WTC11 (cell line): Measurements from ENCODE around the gene ARMH4. TPM values are rescaled to one million over a fixed set of nuclear protein-coding genes. Genes with fewer than 3 reads are reported as not detected.

ENCODE experiments used
- ATAC-seq: fragments of 200-7000 bp; cut with Tn5 transposase; 2 replicates; pipeline ENCODE4 v1.10.0; 2021; ENCODE audit warnings: mild to moderate bottlenecking, moderate library complexity
- CTCF ChIA-PET: fragments of 300-600 bp; sonication (Branson Sonifier 250); formaldehyde crosslinking; loops from one replicate; lab custom pipeline; 2021; ENCODE audit warnings: antibody characterized with exemption; lab: Charles Lee
- POLR2A ChIA-PET: fragments of 350-600 bp; sonication (Branson Sonifier 250); formaldehyde crosslinking; loops from one replicate; lab custom pipeline; 2021; ENCODE audit warnings: antibody characterized with exemption; lab: Charles Lee
- DNase-seq: peaks from one replicate; pipeline ENCODE4 v3.0.0; 2021; ENCODE audit warnings: low spot score
- H3K27ac Mint-ChIP-seq: 2 replicates; pipeline ENCODE4 v1.8.0; 2021; ENCODE audit warnings: mixed read lengths
- H3K27me3 Mint-ChIP-seq: 2 replicates; pipeline ENCODE4 v1.8.0; 2021; ENCODE audit warnings: low read depth, mild to moderate bottlenecking, moderate library complexity, mixed read lengths
- H3K36me3 Mint-ChIP-seq: 2 replicates; pipeline ENCODE4 v1.8.0; 2021; ENCODE audit warnings: mixed read lengths
- H3K4me1 Mint-ChIP-seq: 2 replicates; pipeline ENCODE4 v1.8.0; 2022; ENCODE audit warnings: mixed read lengths
- H3K4me3 Mint-ChIP-seq: 2 replicates; pipeline ENCODE4 v1.8.0; 2021; ENCODE audit warnings: mild to moderate bottlenecking, moderate library complexity, mixed read lengths
- H3K9me3 Mint-ChIP-seq: 2 replicates; pipeline ENCODE4 v1.8.0; 2021; ENCODE audit warnings: mixed read lengths
- ETV6 ChIP-seq: sonication (generic); formaldehyde crosslinking; IDR thresholded peaks from 2 replicates; pipeline ENCODE4 v1.8.1; 2022; ENCODE audit warnings: mild to moderate bottlenecking, missing genetic modification reagents
- FOXJ3 ChIP-seq: sonication (generic); formaldehyde crosslinking; IDR thresholded peaks from 2 replicates; pipeline ENCODE4 v1.9.0; 2021; ENCODE audit warnings: missing genetic modification reagents, mild to moderate bottlenecking, borderline replicate concordance
- IRF2 ChIP-seq: sonication (generic); formaldehyde crosslinking; IDR thresholded peaks from 2 replicates; pipeline ENCODE4 v1.8.0; 2022; ENCODE audit warnings: low read depth, missing genetic modification reagents, borderline replicate concordance
- JUN ChIP-seq: sonication (generic); formaldehyde crosslinking; IDR thresholded peaks from 2 replicates; pipeline ENCODE4 v1.8.0; 2023; ENCODE audit warnings: mild to moderate bottlenecking, missing genetic modification reagents
- MXD4 ChIP-seq: fragments of 250-450 bp; sonication (Bioruptor Pico); IDR thresholded peaks from 2 replicates; pipeline ENCODE4 v1.8.0; 2021; ENCODE audit warnings: mild to moderate bottlenecking, moderate library complexity, borderline replicate concordance
- MYBL2 ChIP-seq: sonication (generic); formaldehyde crosslinking; IDR thresholded peaks from 2 replicates; pipeline ENCODE4 v1.8.1; 2023; ENCODE audit warnings: mild to moderate bottlenecking, moderate library complexity, missing genetic modification reagents
- NFE2L1 ChIP-seq: sonication (generic); formaldehyde crosslinking; IDR thresholded peaks from 2 replicates; pipeline ENCODE4 v1.8.1; 2023; ENCODE audit warnings: missing genetic modification reagents
- NFYB ChIP-seq: sonication (generic); formaldehyde crosslinking; conservative IDR thresholded peaks from 2 replicates; pipeline ENCODE4 v1.8.0; 2022; ENCODE audit warnings: low read depth, missing genetic modification reagents
- SOX15 ChIP-seq: fragments of 250-450 bp; sonication (Bioruptor Pico); IDR thresholded peaks from 2 replicates; pipeline ENCODE4 v1.9.0; 2021; ENCODE audit warnings: mild to moderate bottlenecking
- TP53 ChIP-seq: sonication (generic); formaldehyde crosslinking; IDR thresholded peaks from 2 replicates; pipeline ENCODE4 v1.8.1; 2023; ENCODE audit warnings: mild to moderate bottlenecking, missing genetic modification reagents
- ZNF121 ChIP-seq: sonication (generic); formaldehyde crosslinking; IDR thresholded peaks from 2 replicates; pipeline ENCODE4 v1.8.0; 2023; ENCODE audit warnings: missing genetic modification reagents
- ZNF219 ChIP-seq: sonication (generic); formaldehyde crosslinking; IDR thresholded peaks from 2 replicates; pipeline ENCODE4 v1.8.0; 2023; ENCODE audit warnings: missing genetic modification reagents, mild to moderate bottlenecking, borderline replicate concordance
- total RNA-seq: library from RNA; stranded (reverse); gene quantifications from 3 replicates; pipeline ENCODE4 v1.2.3, GENCODE V29; 2021
- TF ChIP-seq, protein P1 (sequence below): sonication (generic); formaldehyde crosslinking; IDR thresholded peaks from 2 replicates; pipeline ENCODE4 v1.8.1; 2023; ENCODE audit warnings: mild to moderate bottlenecking, missing genetic modification reagents
- TF ChIP-seq, protein P2 (sequence below): fragments of 250-450 bp; sonication (Bioruptor Pico); IDR thresholded peaks from 2 replicates; pipeline ENCODE4 v1.9.0; 2021; ENCODE audit warnings: mild to moderate bottlenecking
- TF ChIP-seq, protein P3 (sequence below): sonication (generic); formaldehyde crosslinking; IDR thresholded peaks from 2 replicates; pipeline ENCODE4 v1.8.0; 2022; ENCODE audit warnings: mild to moderate bottlenecking, missing genetic modification reagents
- TF ChIP-seq, protein P4 (sequence below): sonication (generic); formaldehyde crosslinking; IDR thresholded peaks from 2 replicates; pipeline ENCODE4 v1.8.0; 2023; ENCODE audit warnings: mild to moderate bottlenecking, missing genetic modification reagents
- TF ChIP-seq, protein P5 (sequence below): sonication (generic); formaldehyde crosslinking; conservative IDR thresholded peaks from 2 replicates; pipeline ENCODE4 v1.8.1; 2023; ENCODE audit warnings: mild to moderate bottlenecking, low read depth, missing genetic modification reagents, moderate library complexity
- TF ChIP-seq, protein P6 (sequence below): fragments of 250-450 bp; sonication (Bioruptor Pico); IDR thresholded peaks from 2 replicates; pipeline ENCODE4 v2.1.2; 2022; ENCODE audit warnings: mild to moderate bottlenecking, moderate library complexity
- TF ChIP-seq, protein P7 (sequence below): sonication (generic); formaldehyde crosslinking; IDR thresholded peaks from 2 replicates; pipeline ENCODE4 v1.8.1; 2023; ENCODE audit warnings: mild to moderate bottlenecking, missing genetic modification reagents, moderate library complexity

The ARMH4 gene
- total RNA-seq, 1 experiment from 2014 or later, result 12.2 TPM

DNA sequence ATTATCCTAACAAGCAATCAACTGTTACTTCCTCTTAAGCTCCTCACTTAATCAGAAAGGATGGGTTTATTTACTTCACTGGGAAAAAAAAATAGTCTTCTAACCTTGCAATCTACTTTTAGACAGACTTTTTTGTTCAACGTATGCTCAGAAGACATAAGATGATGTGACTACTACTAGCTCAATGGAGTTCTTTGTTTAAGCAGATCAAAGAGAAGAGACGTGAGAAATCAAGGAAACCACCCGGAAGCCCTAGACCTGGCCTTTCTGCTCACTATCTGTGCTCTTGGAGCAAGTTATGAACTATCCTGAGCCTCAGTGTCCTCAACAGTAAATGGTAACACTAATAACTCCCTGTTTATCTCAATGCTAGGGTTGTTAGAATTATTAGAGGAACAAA lies 78.5 kb downstream of the ARMH4 start:
- Mint-ChIP-seq H3K4me1 (peaks cover 11% of the 10 kb centered on the region), H3K27ac (no peak overlapping the region), H3K36me3 (no peaks in the 10 kb centered on the region), H3K4me3 (no peak overlapping the region), H3K9me3 (no peaks in the 10 kb centered on the region), H3K27me3 (no peaks in the 10 kb centered on the region)
- ChIA-PET CTCF (no interaction called here), POLR2A (no interaction called here)
- TF ChIP-seq NFYB, result no peak
- TF ChIP-seq, protein P1, sequence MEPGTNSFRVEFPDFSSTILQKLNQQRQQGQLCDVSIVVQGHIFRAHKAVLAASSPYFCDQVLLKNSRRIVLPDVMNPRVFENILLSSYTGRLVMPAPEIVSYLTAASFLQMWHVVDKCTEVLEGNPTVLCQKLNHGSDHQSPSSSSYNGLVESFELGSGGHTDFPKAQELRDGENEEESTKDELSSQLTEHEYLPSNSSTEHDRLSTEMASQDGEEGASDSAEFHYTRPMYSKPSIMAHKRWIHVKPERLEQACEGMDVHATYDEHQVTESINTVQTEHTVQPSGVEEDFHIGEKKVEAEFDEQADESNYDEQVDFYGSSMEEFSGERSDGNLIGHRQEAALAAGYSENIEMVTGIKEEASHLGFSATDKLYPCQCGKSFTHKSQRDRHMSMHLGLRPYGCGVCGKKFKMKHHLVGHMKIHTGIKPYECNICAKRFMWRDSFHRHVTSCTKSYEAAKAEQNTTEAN (CRISPR knock-in tag), result no peak
- no peak for TF ChIP-seq FOXJ3 (CRISPR knock-in tag)
- TF ChIP-seq ZNF219, result no peak
- TF ChIP-seq, protein P2, sequence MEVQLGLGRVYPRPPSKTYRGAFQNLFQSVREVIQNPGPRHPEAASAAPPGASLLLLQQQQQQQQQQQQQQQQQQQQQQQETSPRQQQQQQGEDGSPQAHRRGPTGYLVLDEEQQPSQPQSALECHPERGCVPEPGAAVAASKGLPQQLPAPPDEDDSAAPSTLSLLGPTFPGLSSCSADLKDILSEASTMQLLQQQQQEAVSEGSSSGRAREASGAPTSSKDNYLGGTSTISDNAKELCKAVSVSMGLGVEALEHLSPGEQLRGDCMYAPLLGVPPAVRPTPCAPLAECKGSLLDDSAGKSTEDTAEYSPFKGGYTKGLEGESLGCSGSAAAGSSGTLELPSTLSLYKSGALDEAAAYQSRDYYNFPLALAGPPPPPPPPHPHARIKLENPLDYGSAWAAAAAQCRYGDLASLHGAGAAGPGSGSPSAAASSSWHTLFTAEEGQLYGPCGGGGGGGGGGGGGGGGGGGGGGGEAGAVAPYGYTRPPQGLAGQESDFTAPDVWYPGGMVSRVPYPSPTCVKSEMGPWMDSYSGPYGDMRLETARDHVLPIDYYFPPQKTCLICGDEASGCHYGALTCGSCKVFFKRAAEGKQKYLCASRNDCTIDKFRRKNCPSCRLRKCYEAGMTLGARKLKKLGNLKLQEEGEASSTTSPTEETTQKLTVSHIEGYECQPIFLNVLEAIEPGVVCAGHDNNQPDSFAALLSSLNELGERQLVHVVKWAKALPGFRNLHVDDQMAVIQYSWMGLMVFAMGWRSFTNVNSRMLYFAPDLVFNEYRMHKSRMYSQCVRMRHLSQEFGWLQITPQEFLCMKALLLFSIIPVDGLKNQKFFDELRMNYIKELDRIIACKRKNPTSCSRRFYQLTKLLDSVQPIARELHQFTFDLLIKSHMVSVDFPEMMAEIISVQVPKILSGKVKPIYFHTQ, result no peak
- no peak for TF ChIP-seq TP53 (CRISPR knock-in tag)
- TF ChIP-seq IRF2, result no peak
- TF ChIP-seq, protein P3, sequence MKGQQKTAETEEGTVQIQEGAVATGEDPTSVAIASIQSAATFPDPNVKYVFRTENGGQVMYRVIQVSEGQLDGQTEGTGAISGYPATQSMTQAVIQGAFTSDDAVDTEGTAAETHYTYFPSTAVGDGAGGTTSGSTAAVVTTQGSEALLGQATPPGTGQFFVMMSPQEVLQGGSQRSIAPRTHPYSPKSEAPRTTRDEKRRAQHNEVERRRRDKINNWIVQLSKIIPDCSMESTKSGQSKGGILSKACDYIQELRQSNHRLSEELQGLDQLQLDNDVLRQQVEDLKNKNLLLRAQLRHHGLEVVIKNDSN (CRISPR knock-in tag), result no peak
- TF ChIP-seq JUN, result no peak
- TF ChIP-seq, protein P4, sequence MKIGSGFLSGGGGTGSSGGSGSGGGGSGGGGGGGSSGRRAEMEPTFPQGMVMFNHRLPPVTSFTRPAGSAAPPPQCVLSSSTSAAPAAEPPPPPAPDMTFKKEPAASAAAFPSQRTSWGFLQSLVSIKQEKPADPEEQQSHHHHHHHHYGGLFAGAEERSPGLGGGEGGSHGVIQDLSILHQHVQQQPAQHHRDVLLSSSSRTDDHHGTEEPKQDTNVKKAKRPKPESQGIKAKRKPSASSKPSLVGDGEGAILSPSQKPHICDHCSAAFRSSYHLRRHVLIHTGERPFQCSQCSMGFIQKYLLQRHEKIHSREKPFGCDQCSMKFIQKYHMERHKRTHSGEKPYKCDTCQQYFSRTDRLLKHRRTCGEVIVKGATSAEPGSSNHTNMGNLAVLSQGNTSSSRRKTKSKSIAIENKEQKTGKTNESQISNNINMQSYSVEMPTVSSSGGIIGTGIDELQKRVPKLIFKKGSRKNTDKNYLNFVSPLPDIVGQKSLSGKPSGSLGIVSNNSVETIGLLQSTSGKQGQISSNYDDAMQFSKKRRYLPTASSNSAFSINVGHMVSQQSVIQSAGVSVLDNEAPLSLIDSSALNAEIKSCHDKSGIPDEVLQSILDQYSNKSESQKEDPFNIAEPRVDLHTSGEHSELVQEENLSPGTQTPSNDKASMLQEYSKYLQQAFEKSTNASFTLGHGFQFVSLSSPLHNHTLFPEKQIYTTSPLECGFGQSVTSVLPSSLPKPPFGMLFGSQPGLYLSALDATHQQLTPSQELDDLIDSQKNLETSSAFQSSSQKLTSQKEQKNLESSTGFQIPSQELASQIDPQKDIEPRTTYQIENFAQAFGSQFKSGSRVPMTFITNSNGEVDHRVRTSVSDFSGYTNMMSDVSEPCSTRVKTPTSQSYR (CRISPR knock-in tag), result no peak
- TF ChIP-seq MYBL2, result no peak
- TF ChIP-seq, protein P5, sequence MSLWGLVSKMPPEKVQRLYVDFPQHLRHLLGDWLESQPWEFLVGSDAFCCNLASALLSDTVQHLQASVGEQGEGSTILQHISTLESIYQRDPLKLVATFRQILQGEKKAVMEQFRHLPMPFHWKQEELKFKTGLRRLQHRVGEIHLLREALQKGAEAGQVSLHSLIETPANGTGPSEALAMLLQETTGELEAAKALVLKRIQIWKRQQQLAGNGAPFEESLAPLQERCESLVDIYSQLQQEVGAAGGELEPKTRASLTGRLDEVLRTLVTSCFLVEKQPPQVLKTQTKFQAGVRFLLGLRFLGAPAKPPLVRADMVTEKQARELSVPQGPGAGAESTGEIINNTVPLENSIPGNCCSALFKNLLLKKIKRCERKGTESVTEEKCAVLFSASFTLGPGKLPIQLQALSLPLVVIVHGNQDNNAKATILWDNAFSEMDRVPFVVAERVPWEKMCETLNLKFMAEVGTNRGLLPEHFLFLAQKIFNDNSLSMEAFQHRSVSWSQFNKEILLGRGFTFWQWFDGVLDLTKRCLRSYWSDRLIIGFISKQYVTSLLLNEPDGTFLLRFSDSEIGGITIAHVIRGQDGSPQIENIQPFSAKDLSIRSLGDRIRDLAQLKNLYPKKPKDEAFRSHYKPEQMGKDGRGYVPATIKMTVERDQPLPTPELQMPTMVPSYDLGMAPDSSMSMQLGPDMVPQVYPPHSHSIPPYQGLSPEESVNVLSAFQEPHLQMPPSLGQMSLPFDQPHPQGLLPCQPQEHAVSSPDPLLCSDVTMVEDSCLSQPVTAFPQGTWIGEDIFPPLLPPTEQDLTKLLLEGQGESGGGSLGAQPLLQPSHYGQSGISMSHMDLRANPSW, result no peak
- no peak for TF ChIP-seq NFE2L1
- no peak for TF ChIP-seq ETV6
- TF ChIP-seq, protein P6, sequence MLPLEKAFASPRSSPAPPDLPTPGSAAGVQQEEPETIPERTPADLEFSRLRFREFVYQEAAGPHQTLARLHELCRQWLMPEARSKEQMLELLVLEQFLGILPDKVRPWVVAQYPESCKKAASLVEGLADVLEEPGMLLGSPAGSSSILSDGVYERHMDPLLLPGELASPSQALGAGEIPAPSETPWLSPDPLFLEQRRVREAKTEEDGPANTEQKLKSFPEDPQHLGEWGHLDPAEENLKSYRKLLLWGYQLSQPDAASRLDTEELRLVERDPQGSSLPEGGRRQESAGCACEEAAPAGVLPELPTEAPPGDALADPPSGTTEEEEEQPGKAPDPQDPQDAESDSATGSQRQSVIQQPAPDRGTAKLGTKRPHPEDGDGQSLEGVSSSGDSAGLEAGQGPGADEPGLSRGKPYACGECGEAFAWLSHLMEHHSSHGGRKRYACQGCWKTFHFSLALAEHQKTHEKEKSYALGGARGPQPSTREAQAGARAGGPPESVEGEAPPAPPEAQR, result no peak
- no peak for TF ChIP-seq SOX15 (CRISPR knock-in tag)
- no peak for TF ChIP-seq ZNF121 (CRISPR knock-in tag)
- TF ChIP-seq, protein P7, sequence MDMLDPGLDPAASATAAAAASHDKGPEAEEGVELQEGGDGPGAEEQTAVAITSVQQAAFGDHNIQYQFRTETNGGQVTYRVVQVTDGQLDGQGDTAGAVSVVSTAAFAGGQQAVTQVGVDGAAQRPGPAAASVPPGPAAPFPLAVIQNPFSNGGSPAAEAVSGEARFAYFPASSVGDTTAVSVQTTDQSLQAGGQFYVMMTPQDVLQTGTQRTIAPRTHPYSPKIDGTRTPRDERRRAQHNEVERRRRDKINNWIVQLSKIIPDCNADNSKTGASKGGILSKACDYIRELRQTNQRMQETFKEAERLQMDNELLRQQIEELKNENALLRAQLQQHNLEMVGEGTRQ, result no peak
- no peak for TF ChIP-seq MXD4 (CRISPR knock-in tag)
- ATAC-seq (no peak), DNase-seq (no peak)
